IPS DF 4.7 (cell line): Measurements from ENCODE around the gene EXOSC5.
"Not testable (repeated sequence)": the region's sequence is repeated elsewhere in the genome, so short reads cannot be mapped to it uniquely, and the experiment has no call there.

Experiments
- DNase-seq: peaks from one replicate; pipeline ENCODE4 v3.0.0-alpha.2; 2013; ENCODE audit warnings: low spot score; ENCODE audit errors: extremely low read depth

EXOSC5 gene

DNA sequence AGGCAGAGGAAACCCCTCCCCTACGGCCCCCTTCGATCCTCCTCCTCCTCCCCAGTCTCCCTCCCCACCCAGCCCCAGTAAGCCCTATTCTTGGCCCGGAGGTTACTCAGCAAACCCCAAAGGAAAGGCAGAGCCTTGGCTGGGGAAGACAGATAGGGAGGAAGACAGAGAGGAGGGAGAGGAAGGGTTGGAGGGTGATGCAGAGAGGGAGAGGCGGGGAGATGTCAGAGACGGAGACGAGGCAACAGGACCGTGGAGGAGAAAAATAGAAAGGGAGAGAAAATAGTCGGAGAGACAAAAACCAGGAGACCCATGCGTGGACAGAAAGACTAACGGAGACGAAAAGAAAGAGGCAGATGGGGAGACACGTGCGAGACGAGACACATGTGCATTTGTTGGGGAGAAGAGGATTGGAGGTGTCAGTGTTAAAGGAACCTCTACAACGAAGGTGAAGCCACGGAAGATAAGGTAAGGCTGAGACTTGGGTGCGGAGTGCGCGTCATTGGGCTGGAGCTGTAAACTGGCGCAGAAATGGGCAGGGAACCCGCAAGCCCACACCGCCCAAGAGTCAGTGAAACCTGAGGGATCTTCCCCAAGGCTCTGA is 46.3 kb downstream of the EXOSC5 start:
- DNase-seq = no peak

DNA sequence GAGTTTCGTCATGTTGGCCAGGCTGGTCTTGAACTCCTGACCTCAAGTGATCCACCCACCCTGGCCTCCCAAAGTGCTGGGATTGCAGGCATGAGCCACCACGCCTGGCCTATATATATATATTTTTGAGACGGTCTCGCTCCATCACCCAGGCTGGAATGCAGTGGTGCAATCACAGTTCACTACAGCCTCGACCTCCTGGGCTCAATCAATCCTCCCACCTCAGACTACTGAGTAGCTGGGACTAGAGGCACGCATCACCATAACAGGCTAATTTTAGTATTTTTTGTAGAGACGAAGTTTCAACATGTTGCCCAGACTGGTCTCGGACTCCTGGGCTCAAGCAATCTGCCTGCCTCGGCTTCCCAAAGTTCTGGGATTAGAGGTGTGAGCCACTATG is 50.2 kb downstream of the EXOSC5 start:
- not testable (repeated sequence) for DNase-seq

DNA sequence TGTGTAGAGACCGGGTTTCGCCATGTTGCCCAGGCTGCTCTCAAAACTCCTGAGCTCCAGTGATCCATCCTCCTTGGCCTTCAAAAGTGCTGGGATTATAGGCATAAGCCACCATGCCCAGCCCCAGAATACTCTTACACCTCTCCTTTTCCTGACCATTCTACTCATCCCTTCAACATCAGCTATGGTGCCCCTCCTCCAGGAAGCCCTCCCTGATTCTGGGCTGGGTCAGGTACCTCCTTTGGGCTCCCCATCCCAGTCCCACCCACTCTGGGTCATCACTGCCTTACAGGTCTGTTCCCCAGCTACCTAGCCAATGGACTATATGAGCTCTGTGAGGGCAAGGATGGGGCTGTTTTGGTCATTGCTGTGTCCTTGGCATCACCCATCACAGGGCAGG is 53.0 kb downstream of the EXOSC5 start:
- DNase-seq = no peak

DNA sequence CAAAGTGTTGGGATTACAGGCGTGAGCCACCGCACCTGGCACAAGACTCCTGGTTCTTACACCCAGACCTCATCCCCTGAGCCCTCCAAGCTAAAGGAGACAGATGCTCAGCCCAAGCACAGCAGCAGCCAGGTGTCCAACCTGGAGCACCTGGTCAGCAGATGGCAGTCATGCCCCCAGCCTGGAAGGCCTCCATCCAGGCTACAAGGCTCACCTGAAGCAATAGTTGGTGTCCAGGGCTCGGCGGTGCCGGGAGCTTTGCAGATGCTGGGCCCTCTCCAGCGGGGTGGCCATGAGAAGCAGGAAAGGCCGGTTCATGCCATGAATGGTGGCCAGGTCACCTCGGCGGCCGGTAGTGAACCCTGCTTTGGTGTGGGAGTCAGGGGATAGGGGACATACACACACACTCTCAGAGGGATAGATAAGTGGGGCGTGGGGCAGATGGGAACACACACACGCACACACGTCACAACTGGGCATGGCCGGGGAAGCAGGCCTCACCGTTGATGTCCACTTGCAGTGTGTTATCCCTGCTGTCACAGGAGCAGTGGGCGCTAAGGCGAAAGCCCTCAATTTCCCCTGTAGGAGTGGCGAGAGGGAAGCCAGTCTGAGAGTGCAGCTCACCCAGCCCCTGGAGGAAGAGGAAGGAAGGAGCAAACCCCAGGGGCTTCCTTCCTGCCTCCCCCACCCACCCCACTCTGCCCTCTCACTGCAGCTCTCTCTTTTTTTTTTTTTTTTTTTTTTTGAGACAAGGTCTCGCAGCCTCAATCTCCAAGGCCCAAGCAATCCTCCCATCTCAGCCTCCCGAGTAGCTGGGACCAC is 55.3 kb downstream of the EXOSC5 start:
- DNase-seq = no peak

DNA sequence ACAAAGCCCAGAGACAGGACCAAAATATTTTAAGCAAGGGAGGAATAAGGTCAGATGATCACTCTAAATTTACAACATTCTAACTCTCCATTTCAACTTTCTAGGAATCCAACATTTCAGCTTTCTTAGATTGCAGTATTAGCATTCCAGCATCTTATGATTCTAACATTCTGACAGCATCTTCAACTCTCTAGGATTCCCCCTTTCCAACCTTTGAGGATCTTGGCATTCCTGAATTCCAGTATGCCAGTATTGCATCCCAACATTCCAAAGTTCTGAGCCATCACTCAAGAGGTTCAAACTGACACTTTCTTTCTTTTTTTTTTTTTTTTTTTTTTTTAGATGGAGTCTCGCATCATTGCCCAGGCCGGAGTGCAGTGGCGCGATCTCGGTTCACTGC is 57.2 kb downstream of the EXOSC5 start:
- DNase-seq = no peak
